ENCODE results near the gene CDK3.
A peak's percentile ranks its signal among the peaks of the same experiment; 100 is the strongest.
"Not testable (repeated sequence)": the region's sequence is repeated elsewhere in the genome, so short reads cannot be mapped to it uniquely, and the experiment has no call there.

The CDK3 gene

GRCh38 chr17:76000755-76001521 is at the start of gene CDK3:
TSS of gene CDK3 (plus strand) at chr17:76000855. CDS start at chr17:76001426, 571 bp downstream.
- no peak for DNase-seq

DNA sequence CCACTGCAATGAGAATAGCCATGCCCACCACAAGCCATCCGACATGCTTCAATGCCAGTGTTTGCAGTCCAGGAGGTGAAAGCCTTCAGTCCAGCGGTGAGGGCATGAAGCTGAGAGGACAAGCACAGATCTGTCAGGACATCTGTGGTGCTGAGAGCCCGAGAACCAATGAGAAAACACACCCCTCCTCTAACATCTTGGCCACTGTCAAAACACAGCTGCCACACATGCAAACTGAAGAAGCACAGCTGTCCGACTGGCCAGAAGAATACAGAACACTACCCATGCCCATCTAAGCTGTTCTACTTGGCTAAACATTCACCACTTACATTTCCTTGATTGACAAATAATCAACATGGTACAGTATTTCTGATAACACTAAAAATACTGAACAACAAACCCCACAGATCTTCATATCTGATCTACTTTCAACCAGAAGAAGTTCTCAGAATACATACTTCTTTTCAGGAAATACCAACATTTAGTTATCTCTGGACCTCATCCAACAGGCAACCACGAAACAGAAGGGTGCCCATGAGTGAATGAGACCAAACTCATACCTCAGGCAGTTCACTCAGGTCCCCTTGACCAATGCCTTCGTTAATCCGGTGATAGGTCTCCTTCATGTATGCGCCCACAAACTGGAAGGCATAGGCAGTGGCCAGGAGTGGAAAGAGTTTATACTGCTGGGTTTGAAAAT is 49.6 kb upstream of the CDK3 start:
- DNase-seq: no peak

GRCh38 chr17:75959051-75959838 is 41.4 kb upstream of the CDK3 start:
- DNase-seq: no peak

GRCh38 chr17:75959839-75960511 is 40.7 kb upstream of the CDK3 start:
- DNase-seq: no peak

- no peak for DNase-seq
Observed at GRCh38 chr17:75965468-75965867, 35.2 kb upstream of the CDK3 start.

DNA sequence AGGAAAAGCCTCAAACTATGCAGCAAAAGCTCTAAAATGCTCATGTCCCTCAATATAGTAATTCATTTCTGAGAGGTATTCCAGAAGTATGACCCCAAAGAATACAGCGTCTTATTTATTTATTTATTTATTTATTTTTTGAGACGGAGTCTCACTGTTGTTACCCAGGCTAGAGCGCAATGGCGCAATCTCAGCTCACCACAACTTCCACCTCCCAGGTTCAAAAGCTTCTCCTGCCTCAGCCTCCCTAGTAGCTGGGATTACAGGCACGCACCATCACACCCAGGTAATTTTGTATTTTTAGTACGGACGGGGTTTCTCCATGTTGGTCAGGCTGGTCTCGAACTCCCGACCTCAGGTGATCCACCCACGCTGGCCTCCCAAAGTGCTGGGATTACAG is 31.6 kb upstream of the CDK3 start:
- not testable (repeated sequence) for DNase-seq

GRCh38 chr17:75970011-75970523 is 30.6 kb upstream of the CDK3 start:
- DNase-seq: no peak

DNA sequence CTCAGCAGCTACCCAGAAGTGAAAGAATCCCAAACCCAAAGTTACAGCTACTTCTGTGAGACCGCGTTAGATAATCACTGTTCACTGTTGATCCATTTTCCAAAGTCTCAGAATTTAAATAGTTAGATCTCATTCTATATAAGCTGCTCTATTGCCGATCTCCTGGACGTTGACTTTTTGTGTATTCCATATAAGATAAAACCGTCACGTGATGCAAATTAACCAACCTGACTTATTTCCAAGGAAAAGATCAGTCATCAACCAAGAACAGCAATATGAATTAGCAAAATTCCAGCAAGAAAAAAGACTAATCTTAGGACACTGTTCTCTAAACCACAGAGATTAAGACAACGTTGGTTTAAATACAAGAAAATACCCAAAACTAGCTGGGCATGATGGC is 30.0 kb upstream of the CDK3 start:
- no peak for DNase-seq

DNA sequence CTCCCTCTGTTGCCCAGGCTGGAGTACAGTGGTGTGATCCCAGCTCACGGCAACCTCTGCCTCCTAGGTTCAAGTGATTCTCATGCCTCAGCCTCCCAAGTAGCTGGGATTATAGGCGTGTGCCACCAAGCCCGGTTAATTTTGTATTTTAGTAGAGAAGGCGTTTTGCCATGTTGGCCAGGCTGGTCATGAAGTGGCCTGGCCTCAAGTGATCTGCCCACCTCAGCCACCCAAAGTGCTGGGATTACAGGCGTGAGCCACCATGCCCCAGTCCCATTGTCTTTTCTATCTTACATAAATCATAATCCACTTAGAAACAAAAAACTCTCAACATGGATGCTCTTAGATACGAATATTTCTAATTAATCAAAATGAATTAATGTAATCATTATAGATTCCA is 25.5 kb upstream of the CDK3 start:
- DNase-seq: not testable (repeated sequence)

DNA sequence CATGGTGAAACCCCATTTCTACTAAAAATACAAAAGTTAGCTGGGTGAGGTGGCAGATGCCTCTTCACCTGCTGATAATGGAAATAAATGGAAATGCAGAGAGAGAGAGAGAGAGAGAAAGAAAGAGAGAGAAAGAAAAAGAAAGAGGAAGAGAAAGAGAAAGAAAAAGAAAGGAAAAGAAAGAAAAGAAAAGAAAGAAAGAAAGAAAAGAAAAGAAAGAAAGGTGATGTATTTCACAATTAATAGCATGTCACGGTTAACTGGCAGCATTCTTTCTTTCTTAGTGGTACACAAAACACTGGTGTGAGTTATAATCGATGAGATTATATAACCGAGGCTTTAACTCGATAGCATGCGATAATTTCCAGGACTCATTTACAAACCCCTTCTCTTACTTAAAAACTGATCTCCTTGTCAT is 24.9 kb upstream of the CDK3 start:
- no peak for DNase-seq

- no peak for DNase-seq
Observed at GRCh38 chr17:75976175-75976848, 24.3 kb upstream of the CDK3 start.

DNA sequence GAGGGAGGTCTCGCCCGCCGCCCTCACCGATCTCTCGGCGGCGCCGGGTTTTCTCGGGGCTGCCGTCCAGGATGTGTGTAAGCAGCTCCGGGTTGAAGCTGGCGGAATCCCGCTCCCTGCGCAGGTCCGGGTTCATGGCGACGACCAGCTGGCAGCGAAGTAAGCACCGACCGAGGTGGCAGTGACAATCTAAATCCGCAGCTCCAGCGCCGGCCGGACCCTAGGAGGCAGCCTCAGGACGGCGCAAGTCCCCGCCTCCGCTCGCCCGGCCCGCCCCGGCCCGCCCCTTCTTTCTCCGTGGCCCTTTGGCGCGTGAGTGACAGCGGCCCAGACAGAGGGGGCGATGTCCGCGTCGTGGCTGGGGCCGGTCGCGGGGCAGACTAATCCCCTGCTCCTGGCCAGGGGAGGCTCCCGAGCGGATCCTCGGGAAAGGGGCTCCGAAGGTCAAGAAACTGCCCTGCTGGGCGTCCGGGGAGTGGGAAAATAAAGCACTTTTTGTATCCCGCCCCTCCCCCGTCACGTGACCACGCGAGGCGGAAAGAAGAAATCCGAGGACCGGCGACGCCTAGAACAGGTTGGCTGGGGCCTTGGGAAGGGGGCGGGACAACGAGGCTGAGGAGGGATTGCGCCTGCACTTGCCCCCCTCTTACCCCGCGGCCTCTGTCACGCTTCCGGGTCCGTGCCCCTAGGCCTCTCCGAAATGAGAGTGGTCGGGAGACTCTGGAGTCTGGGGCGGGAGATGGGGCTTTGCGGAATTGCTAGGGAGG is 21.5 kb upstream of the CDK3 start, which contains the start of the genes ACOX1 and TEN1:
TSS of gene ACOX1 (minus strand) at position 229 of the 767 bp plus-strand sequence. CDS start at position 136, 93 bp downstream.
TSS of gene TEN1 (plus strand) at position 303 of the 767 bp plus-strand sequence. CDS start 6,953 bp downstream, outside the sequence.
- peak; percentile 99 for DNase-seq

DNA sequence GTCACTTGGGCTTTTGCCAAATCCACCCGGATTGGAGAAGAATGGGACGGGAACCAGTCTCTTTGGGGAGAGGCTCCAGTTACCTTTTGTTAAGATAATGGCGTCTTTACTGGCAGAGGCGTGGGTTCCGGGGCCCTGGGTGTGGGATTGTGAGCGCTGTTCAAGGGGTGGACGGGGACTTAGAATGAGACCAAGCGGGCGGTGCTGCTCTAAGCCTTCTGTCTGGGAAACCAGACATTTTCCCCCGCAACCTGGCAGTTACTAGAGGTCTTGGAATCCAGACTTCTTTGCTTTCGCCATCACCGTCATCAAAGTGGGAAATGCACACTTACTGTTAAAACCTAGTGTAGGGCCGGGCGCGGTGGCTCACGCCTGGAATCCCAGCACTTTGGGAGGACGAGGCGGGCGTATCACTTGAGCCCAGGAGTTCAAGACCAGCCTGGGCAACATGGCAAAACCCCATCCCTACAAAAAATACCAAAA is 20.9 kb upstream of the CDK3 start:
- DNase-seq: no peak

GRCh38 chr17:75980188-75981018 is 20.3 kb upstream of the CDK3 start:
- DNase-seq: peak in 1 of 2 experiments; percentile 31

GRCh38 chr17:75981019-75981615 is 19.5 kb upstream of the CDK3 start:
- DNase-seq: no peak

- no peak for DNase-seq
Observed at GRCh38 chr17:75983501-75984181, 17.0 kb upstream of the CDK3 start.

DNA sequence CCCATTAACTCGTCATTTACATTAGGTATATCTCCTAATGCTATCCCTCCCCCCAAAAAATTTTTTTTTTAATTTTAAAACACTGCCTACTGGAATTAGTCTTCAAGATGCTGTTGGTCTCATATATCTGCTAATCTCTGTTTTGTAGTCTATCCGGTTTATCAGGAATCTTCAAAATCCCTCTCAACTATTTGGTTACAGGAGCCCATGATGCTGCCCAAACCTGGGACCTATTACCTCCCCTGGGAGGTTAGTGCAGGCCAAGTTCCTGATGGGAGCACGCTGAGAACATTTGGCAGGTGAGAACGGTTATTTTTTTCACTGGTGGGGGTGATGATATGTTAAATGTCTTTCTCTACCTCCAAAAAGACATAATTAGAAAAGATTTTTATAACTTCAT is 14.7 kb upstream of the CDK3 start:
- DNase-seq: no peak

- DNase-seq: no peak
Observed at GRCh38 chr17:75987041-75987440, 13.6 kb upstream of the CDK3 start.

GRCh38 chr17:75991396-75991795 is 9.3 kb upstream of the CDK3 start:
- no peak for DNase-seq

Data from SHP77 (cell line).